HT1080 (cell line): ENCODE results near the gene SLIT3. TPM values are rescaled to one million over a fixed set of nuclear protein-coding genes. Genes with fewer than 3 reads are reported as not detected.
A peak's percentile ranks its signal among the peaks of the same experiment; 100 is the strongest.

ENCODE experiments used
- DNase-seq: peaks from one replicate; pipeline ENCODE4 v3.0.0-alpha.2; 2015; ENCODE audit warnings: low read depth
- total RNA-seq: library from RNA; depleted of rRNA; stranded (reverse); fragments of >200 nt; shearing (Covaris generic); gene quantifications from 2 replicates; pipeline ENCODE4 v1.2.3, GENCODE V29; 2014

SLIT3 gene
- total RNA-seq, 1 experiment from 2014 or later, result 0.08 TPM

- DNase-seq, result peak; percentile 17
Measured at GRCh38 chr5:168941901-168942300, 359.0 kb downstream of the SLIT3 start.

DNA sequence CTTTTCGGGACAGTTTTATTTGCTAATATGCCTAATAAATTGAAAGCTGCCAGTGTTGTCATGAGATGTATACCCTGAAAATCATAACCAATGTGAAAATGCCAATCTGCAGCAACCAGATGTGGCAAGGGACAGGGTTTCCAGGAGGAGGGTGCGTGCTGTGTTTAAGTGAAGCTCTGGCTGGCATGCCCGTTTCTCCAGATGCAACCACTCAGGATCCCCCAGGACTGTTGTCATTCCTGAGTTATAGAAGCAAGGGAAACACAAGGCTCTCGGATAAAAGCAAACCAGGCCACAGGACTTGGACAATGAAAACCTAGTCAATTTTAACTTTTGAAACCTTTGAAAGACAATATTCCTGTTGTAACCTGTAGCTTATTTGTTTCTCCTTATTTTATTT, 360.2 kb downstream of the SLIT3 start:
- DNase-seq, result no peak

- no peak for DNase-seq
Measured at GRCh38 chr5:168939887-168940544, 360.9 kb downstream of the SLIT3 start.

- peak; percentile 21 for DNase-seq
Measured at GRCh38 chr5:168939156-168939800, 361.7 kb downstream of the SLIT3 start.

DNA sequence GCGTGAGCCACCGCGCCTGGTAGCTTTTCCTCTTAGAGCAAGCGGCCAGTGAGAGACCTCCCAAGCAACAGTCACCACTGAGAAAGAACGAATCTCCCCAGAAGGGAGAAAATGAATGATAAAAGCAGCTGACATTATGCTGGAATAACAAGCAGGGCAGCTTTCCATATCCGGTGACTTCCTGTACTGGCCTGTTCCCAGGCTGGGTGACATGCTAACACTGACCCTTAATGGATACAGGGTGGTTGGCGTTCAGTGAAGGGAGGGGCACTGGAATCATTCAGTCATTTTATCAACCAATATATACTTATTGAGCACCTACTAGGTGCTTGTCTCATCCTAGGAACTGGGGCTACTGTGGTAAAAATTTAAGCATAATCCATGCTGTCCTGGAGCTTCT, 364.4 kb downstream of the SLIT3 start:
- no peak for DNase-seq

- DNase-seq, result no peak
Measured at GRCh38 chr5:168935183-168935582, 365.8 kb downstream of the SLIT3 start.

DNA sequence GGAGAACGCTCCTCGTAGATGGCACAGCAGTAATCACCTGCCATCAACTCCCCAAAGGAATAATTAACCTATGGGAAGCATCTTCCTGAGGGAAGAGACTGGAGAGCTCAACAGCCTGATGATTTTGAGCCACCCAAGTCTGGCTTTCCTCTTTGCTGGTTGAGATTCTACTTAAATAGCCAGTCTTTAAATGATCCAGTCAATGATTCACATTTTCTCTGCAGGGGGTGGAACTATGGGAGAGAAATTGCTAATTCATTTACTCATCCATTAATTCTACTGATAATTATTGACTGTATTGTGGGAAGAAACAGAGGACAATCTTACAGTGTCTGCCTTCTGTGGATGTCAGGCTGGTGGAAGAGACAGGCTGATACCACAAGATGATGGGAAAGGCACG, 366.8 kb downstream of the SLIT3 start:
- DNase-seq, result no peak

DNA sequence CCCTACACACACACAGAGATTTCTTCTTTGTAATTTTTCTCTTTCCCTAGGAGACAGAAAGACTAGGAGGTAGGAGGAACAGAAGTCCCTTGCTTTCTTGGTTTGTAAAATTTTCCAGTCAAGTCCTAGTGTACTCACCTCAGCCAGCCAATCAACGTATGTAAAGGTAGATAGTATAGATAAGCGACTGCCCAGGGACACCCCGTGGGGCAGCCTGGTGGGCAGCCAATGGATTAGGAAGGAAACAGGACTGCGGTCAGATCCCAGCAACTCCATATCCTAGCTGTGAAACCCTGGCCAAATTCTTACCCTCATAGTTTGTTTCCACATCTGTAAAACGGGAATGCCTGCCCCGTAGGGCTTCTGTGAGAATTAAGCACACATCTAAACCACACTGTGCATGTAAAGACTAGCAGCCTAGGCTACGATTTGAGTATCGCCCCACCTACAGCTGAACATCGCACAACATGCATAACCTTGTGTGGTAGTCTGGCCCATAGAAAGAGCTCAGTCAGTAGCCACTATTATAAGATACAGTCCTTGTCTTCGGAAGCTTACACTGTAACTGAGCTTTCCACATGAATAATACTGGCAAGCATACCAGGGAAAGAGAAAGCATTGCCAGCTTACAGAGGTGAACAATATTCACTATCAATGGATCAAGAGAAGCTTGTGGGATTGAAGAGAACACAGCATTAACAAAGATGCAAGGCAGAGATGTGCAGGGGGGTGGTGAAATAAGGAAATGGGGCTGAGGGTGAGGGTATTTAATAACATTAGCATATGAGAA, 368.3 kb downstream of the SLIT3 start:
- DNase-seq, result no peak

DNA sequence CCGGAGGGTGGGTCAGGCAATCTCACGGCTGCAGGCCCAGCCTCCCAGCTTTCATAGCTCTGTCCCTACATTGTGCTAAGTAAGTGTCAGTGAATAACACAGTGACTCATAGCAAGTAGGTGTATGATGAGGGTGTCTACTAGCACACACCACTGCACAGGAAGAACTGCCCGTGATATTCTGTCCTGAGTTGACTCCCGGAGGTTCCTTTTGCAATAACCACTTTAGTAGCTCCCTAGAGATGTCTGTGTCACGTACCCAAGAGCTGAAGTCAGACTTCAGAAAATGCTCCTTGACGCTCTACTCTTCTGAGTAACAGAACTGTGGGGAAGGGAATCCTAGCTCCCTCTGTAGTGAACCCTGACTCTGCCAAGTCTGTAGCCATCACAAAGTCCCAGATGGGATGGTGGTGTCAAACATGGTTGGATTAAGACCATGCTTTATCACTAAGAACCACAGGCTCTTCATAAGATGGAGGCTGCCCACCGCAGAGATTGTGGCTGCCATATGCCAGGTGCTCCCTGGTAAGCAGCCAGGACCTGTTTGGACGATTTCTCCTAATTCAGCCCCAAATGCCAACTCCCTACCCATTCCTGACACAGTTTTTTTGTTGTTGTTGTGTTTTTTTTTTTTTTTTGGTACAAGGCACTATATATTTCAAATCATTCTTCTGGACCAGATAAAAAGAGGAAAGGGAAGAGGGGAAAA, 369.1 kb downstream of the SLIT3 start:
- peak; percentile 56 for DNase-seq

DNA sequence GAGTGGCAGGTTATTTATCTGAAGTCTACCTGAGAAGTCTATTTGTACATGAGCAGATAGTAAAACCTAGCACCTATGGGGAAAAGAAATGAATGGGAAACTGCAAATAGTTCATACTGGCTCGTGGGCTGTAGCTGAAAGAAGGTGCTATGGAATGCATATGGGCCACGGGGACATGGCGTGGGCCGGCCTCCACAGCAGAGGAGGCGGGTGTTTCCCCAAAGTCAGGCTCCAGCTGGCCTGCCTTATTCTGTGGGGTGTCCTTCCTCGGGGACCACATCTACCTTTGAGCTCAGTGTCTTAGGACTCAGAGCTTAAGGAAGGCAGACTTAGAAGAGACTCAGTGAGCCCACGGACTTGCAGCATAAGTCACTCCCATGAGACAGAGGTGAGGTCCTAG, 371.3 kb downstream of the SLIT3 start:
- DNase-seq, result no peak

DNA sequence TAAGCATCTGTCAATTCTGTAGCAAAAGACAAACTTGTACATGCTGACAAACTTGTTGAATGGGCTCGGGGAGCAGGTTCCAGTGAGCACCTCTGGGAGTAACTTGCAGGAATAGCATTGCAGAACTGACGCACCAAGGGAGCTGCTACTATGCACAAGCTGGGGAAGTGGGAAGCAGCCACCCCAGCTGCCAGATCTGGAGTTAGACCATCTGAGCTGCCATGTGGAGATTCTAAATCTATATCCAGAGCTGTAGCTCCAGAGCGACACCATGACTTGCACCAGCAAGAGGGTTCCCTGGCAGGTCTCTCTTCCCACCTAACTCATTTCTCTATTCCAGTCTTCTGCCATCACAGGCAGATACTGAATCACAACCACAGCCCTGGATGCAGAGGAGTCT, 375.8 kb downstream of the SLIT3 start:
- DNase-seq, result no peak

- DNase-seq, result no peak
Measured at GRCh38 chr5:168921147-168921866, 379.6 kb downstream of the SLIT3 start.

GRCh38 chr5:168920019-168920810, 380.7 kb downstream of the SLIT3 start:
- no peak for DNase-seq

DNA sequence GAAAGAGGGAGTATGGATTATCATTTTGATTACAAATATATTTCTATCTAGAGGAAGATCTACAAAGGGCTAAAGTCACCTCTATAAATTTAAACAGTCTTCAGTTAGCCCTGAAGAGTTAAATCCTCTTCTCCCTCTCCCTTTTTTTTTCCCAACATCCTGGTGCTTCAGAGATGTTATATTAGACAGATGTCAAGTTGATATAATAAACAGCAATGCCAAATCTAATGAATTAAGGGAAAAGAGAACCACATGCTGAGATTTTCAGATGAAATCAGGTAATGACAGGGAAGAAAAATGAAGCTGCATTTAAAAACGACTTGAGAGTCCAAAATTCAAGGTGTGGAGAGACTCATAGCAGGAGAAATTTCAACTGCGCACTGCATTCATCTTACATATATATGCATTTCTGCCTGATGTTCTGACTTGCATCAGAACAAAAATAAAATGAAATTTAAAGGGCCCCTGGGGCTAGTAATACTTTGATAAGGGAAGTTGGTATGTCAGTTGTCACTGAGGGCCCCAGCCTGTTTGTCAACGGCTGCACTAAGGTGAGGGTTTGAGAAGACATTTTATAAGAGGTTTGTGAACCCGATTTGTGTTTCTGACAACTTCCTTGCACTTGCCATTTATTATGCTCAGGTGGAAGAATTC, 382.9 kb downstream of the SLIT3 start:
- DNase-seq, result no peak

GRCh38 chr5:168916852-168917251, 384.1 kb downstream of the SLIT3 start:
- peak; percentile 13 for DNase-seq

DNA sequence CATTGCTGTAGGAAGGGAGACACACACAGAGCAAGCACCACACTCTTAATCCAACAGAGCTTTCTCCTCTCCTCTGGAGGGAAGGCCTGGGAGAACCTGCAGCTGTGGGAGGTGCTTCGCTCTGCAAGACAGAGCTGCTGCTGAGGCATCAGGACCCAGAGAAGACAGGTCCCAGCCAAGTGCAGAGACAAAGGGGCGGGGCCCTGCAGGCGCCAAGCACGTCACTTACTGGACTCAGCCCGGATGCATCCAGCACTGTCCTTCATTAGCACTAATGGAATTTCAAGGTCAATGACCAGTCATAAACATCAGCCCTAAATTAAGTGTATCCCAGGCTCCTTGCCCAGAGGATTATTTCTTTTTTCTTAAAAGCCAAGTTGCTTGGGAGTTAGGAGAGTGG, 384.7 kb downstream of the SLIT3 start:
- no peak for DNase-seq

GRCh38 chr5:168914491-168914890, 386.4 kb downstream of the SLIT3 start:
- no peak for DNase-seq

GRCh38 chr5:168910874-168911273, 390.1 kb downstream of the SLIT3 start:
- no peak for DNase-seq

- peak; percentile 31 for DNase-seq
Measured at GRCh38 chr5:168908207-168908606, 392.7 kb downstream of the SLIT3 start.

GRCh38 chr5:168903061-168903460, 397.9 kb downstream of the SLIT3 start:
- DNase-seq, result no peak
